Measurements from ENCODE around the gene ITGB2. TPM values are rescaled to one million over a fixed set of nuclear protein-coding genes. Genes with fewer than 3 reads are reported as not detected.

Gene ITGB2
- total RNA-seq, 1 donor from 2014 or later, result 23.8 TPM

GRCh38 chr21:44893948-44894656 lies 26.6 kb downstream of the ITGB2 start:
- intact Hi-C loops (cut with DNase I), result loop anchor here (2.0 to 5.0 kb wide), 2 partner anchors 39 to 243 kb away; no protein-coding TSS in a partner anchor
- DNase-seq (peak; percentile 10), ATAC-seq (ENCODE audit: poor library complexity) (no peak)

- no peak for ATAC-seq (ENCODE audit: poor library complexity)
- intact Hi-C loops (cut with DNase I), result loop anchor here (2.0 to 5.0 kb wide), 2 partner anchors 40 to 244 kb away; no protein-coding TSS in a partner anchor
- no peak for DNase-seq
Observed at GRCh38 chr21:44893278-44893556, 27.5 kb downstream of the ITGB2 start.

GRCh38 chr21:44892536-44893277 lies 28.0 kb downstream of the ITGB2 start:
- intact Hi-C loops (cut with DNase I), result loop anchor here (2.0 to 5.0 kb wide), 2 partner anchors 40 to 245 kb away; no protein-coding TSS in a partner anchor

GRCh38 chr21:44892095-44892494 lies 28.6 kb downstream of the ITGB2 start:
- intact Hi-C loops (cut with DNase I), result loop anchor here (2.0 to 5.0 kb wide), 2 partner anchors 41 to 245 kb away; no protein-coding TSS in a partner anchor
- peak; percentile 31 for DNase-seq
- no peak for ATAC-seq (ENCODE audit: poor library complexity)

More at GRCh38 chr21:44892536-44893277, 28.0 kb downstream of the ITGB2 start:
- DNase-seq, result peak; percentile 85
- peak; percentile 80 for ATAC-seq (ENCODE audit: poor library complexity)

- DNase-seq (peak; percentile 38), ATAC-seq (ENCODE audit: poor library complexity) (no peak)
- intact Hi-C loops (cut with DNase I), result loop anchor here (2.0 to 5.0 kb wide), 2 partner anchors 41 to 246 kb away; no protein-coding TSS in a partner anchor
Observed at GRCh38 chr21:44891631-44892031, 29.1 kb downstream of the ITGB2 start.

- ATAC-seq (ENCODE audit: poor library complexity) (no peak), DNase-seq (peak; percentile 33)
- intact Hi-C loops (cut with DNase I), result loop anchor here (5.0 kb wide), 1 partner anchor 246 kb away; no protein-coding TSS in a partner anchor
Observed at GRCh38 chr21:44890961-44891541, 29.6 kb downstream of the ITGB2 start.

GRCh38 chr21:44890338-44890931 lies 30.3 kb downstream of the ITGB2 start:
- ATAC-seq (ENCODE audit: poor library complexity), result no peak
- intact Hi-C loops (cut with DNase I), result loop anchor here (5.0 kb wide), 1 partner anchor 247 kb away; no protein-coding TSS in a partner anchor
- peak; percentile 40 for DNase-seq

GRCh38 chr21:44889625-44890337 lies 30.9 kb downstream of the ITGB2 start:
- ATAC-seq (ENCODE audit: poor library complexity) (no peak), DNase-seq (peak; percentile 22)
- intact Hi-C loops (cut with DNase I), result loop anchor here (5.0 kb wide), 1 partner anchor 248 kb away; no protein-coding TSS in a partner anchor

GRCh38 chr21:44888581-44889550 lies 31.8 kb downstream of the ITGB2 start:
- DNase-seq (peak; percentile 35), ATAC-seq (ENCODE audit: poor library complexity) (no peak)
- intact Hi-C loops (cut with DNase I), result no loop called here

- no peak for ATAC-seq (ENCODE audit: poor library complexity)
- peak; percentile 40 for DNase-seq
- intact Hi-C loops (cut with DNase I), result no loop called here
Observed at GRCh38 chr21:44887807-44888580, 32.7 kb downstream of the ITGB2 start.

GRCh38 chr21:44887126-44887806 lies 33.4 kb downstream of the ITGB2 start:
- DNase-seq, result peak; percentile 18
- ATAC-seq (ENCODE audit: poor library complexity), result no peak
- intact Hi-C loops (cut with DNase I), result no loop called here

- peak; percentile 28 for DNase-seq
- no peak for ATAC-seq (ENCODE audit: poor library complexity)
- intact Hi-C loops (cut with DNase I), result no loop called here
Observed at GRCh38 chr21:44886113-44887075, 34.3 kb downstream of the ITGB2 start.

- ATAC-seq (ENCODE audit: poor library complexity) (no peak), DNase-seq (peak; percentile 13)
- intact Hi-C loops (cut with DNase I), result no loop called here
Observed at GRCh38 chr21:44885615-44886014, 35.1 kb downstream of the ITGB2 start.

GRCh38 chr21:44884097-44884496 lies 36.6 kb downstream of the ITGB2 start:
- ATAC-seq (ENCODE audit: poor library complexity) (no peak), DNase-seq (peak; percentile 24)
- intact Hi-C loops (cut with DNase I), result no loop called here

- DNase-seq (peak; percentile 38), ATAC-seq (ENCODE audit: poor library complexity) (no peak)
- intact Hi-C loops (cut with DNase I), result no loop called here
Observed at GRCh38 chr21:44883250-44883649, 37.4 kb downstream of the ITGB2 start.
